Measurements from ENCODE around the gene B4GALNT2. TPM values are rescaled to one million over a fixed set of nuclear protein-coding genes. Genes with fewer than 3 reads are reported as not detected.

The B4GALNT2 gene
- total and polyA plus RNA-seq, 2 donors (not counting 3 experiments of a cell fraction or from before 2014, with no cell fraction given), result 0.11 TPM; not detected in 1

- Histone ChIP-seq H4K20me1 (replicated peaks; ENCODE audit: control insufficient read depth, extremely low read depth, insufficient read depth, low read length) (no peaks in the 10 kb centered on the region), H3K9me1 (replicated peaks; ENCODE audit: control insufficient read depth, extremely low read depth, insufficient read depth, low read length) (no peaks in the 10 kb centered on the region), H3K36me3 (ENCODE audit: control insufficient read depth in 2 of 2, extremely low read depth in 1 of 2, insufficient read depth in 2 of 2, low read length in 2 of 2) (no peaks in the 10 kb centered on the region), H3K27me3 (ENCODE audit: control insufficient read depth in 2 of 2, insufficient read depth in 2 of 2, low read length in 2 of 2) (peaks cover 17 to 21% of the 10 kb centered on the region in 2 experiments), H2AFZ (ENCODE audit: low read depth, low read length) (no peak overlapping the region), H3K4me3 (replicated peaks in 1 of 3; ENCODE audit: insufficient read depth in 1 of 3, low read depth in 1 of 3, low read length in 3 of 3) (no peak overlapping the region), H3K4me1 (ENCODE audit: control insufficient read depth, extremely low read depth, insufficient read depth, low read length) (no peaks in the 10 kb centered on the region), H3K79me2 (ENCODE audit: control insufficient read depth, insufficient read depth, low read length) (no peaks in the 10 kb centered on the region), H3K9ac (replicated peaks; ENCODE audit: extremely low read depth, insufficient read depth, low read length) (no peak overlapping the region), H3K9me3 (replicated peaks; ENCODE audit: control insufficient read depth, insufficient read depth, low read length) (no peaks in the 10 kb centered on the region), H3K4me2 (ENCODE audit: insufficient read depth, low read length) (no peak overlapping the region), H3K27ac (ENCODE audit: insufficient read depth, low read depth, low read length) (no peak overlapping the region)
- intact Hi-C loops (cut with micrococcal nuclease), result no loop called here
- ChIA-PET CTCF (interaction anchor here (1.3 kb wide), 1 partner anchor 12 kb away, joined by 5 read pairs; no protein-coding TSS in a partner anchor), POLR2A (no interaction called here)
- TF ChIP-seq MAX (IDR thresholded peaks at IDR 0.05; ENCODE audit: insufficient read depth, insufficient read length) (no peak), JUN (IDR thresholded peaks at IDR 0.05; ENCODE audit: borderline replicate concordance, insufficient read depth, insufficient read length, low read depth) (no peak), FOS (IDR thresholded peaks at IDR 0.05; ENCODE audit: borderline replicate concordance, insufficient read depth, low read length) (no peak), POLR2A (IDR thresholded peaks at IDR 0.05; ENCODE audit: low read depth, low read length) (no peak), MYC (IDR thresholded peaks at IDR 0.05; ENCODE audit: low read depth, low read length) (no peak), POLR2AphosphoS5 (IDR thresholded peaks at IDR 0.05; ENCODE audit: insufficient read depth, low read depth, low read length) (no peak), GATA2 (IDR thresholded peaks at IDR 0.05; ENCODE audit: insufficient read depth, insufficient read length, low read depth, low read length) (no peak), EZH2 (IDR thresholded peaks at IDR 0.05; ENCODE audit: borderline replicate concordance, low read depth, low read length, severe bottlenecking) (no peak)
- dilution Hi-C loops (cut with MboI; ENCODE audit: extremely low pct_ligation_motif_present, low sequenced_read_pairs), result no loop called here
- no peak for DNase-seq (ENCODE audit: low read depth, low spot score)
- no peak for FAIRE-seq
- no TSS peak for BruUV-seq (replicated peaks)
Measured at GRCh38 chr17:49168706-49169105, 36.1 kb downstream of the B4GALNT2 start.

DNA sequence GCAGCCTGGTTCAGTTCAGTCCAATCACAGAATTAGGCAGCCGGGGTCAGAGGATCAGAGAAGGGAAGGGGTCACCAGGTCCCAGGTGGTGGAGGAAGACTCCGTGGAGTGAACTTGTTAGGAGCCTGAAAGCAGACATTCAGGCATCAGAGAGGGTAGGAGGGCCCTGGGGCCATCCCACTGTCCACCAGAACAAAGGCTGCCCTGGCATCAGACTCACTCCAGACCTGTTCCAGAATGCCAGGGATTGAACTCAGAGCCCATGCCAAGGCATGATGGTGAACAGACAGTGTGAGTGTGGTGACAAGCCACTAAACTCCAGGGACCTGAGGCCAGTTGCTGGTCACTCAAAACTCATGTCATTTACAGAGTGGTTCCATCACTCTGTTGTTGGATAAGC lies 37.6 kb downstream of the B4GALNT2 start:
- intact Hi-C loops (cut with micrococcal nuclease), result no loop called here
- dilution Hi-C loops (cut with MboI; ENCODE audit: extremely low pct_ligation_motif_present, low sequenced_read_pairs), result no loop called here
- H3K27me3 ChIP-seq (ENCODE audit: control insufficient read depth in 2 of 2, insufficient read depth in 2 of 2, low read length in 2 of 2), result peaks cover 16 to 17% of the 10 kb centered on the region in 2 experiments

More for the DNA sequence above, 37.6 kb downstream of the B4GALNT2 start:
- Histone ChIP-seq H3K36me3 (ENCODE audit: control insufficient read depth in 2 of 2, extremely low read depth in 1 of 2, insufficient read depth in 2 of 2, low read length in 2 of 2) (no peaks in the 10 kb centered on the region), H3K79me2 (ENCODE audit: control insufficient read depth, insufficient read depth, low read length) (no peaks in the 10 kb centered on the region), H3K27ac (ENCODE audit: insufficient read depth, low read depth, low read length) (no peak overlapping the region), H4K20me1 (replicated peaks; ENCODE audit: control insufficient read depth, extremely low read depth, insufficient read depth, low read length) (no peaks in the 10 kb centered on the region), H3K9me3 (replicated peaks; ENCODE audit: control insufficient read depth, insufficient read depth, low read length) (no peaks in the 10 kb centered on the region), H3K9ac (replicated peaks; ENCODE audit: extremely low read depth, insufficient read depth, low read length) (no peak overlapping the region), H3K9me1 (replicated peaks; ENCODE audit: control insufficient read depth, extremely low read depth, insufficient read depth, low read length) (no peaks in the 10 kb centered on the region), H3K4me2 (ENCODE audit: insufficient read depth, low read length) (no peak overlapping the region), H3K4me1 (ENCODE audit: control insufficient read depth, extremely low read depth, insufficient read depth, low read length) (no peaks in the 10 kb centered on the region), H2AFZ (ENCODE audit: low read depth, low read length) (no peak overlapping the region), H3K4me3 (replicated peaks in 1 of 3; ENCODE audit: insufficient read depth in 1 of 3, low read depth in 1 of 3, low read length in 3 of 3) (no peak overlapping the region)
- ChIA-PET POLR2A (no interaction called here), CTCF (interaction anchor here (1.2 kb wide), 1 partner anchor 10 kb away, joined by 7 read pairs; no protein-coding TSS in a partner anchor)
- FAIRE-seq, result no peak
- no TSS peak for BruUV-seq (replicated peaks)
- DNase-seq (ENCODE audit: low read depth, low spot score), result no peak
- TF ChIP-seq POLR2A (IDR thresholded peaks at IDR 0.05; ENCODE audit: low read depth, low read length) (no peak), MYC (IDR thresholded peaks at IDR 0.05; ENCODE audit: low read depth, low read length) (no peak), POLR2AphosphoS5 (IDR thresholded peaks at IDR 0.05; ENCODE audit: insufficient read depth, low read depth, low read length) (no peak), FOS (IDR thresholded peaks at IDR 0.05; ENCODE audit: borderline replicate concordance, insufficient read depth, low read length) (no peak), GATA2 (IDR thresholded peaks at IDR 0.05; ENCODE audit: insufficient read depth, insufficient read length, low read depth, low read length) (no peak), MAX (IDR thresholded peaks at IDR 0.05; ENCODE audit: insufficient read depth, insufficient read length) (no peak), CTCF (IDR thresholded peaks at IDR 0.05; ENCODE audit: extremely low read depth in 1 of 2, insufficient read depth in 1 of 2, low read depth in 1 of 2, low read length in 2 of 2) (no peak), JUN (IDR thresholded peaks at IDR 0.05; ENCODE audit: borderline replicate concordance, insufficient read depth, insufficient read length, low read depth) (no peak), EZH2 (IDR thresholded peaks at IDR 0.05; ENCODE audit: borderline replicate concordance, low read depth, low read length, severe bottlenecking) (no peak)

Measured in endothelial cell of umbilical vein (primary cell).